Measurements from ENCODE around the gene KCNK13.
"Not testable (repeated sequence)": the region's sequence is repeated elsewhere in the genome, so short reads cannot be mapped to it uniquely, and the experiment has no call there.

KCNK13 gene

GRCh38 chr14:90213099-90213748 lies 151.4 kb downstream of the KCNK13 start:
- TF ChIP-seq GATA1 (IDR thresholded peaks at IDR 0.05; ENCODE audit: low read depth, low read length) (no peak), POLR2A (IDR thresholded peaks at IDR 0.05; ENCODE audit: low read length) (no peak)
- DNase-seq, result no peak

- no peak for TF ChIP-seq GATA1 (IDR thresholded peaks at IDR 0.05; ENCODE audit: low read depth, low read length)
- no peak for TF ChIP-seq POLR2A (IDR thresholded peaks at IDR 0.05; ENCODE audit: low read length)
- no peak for DNase-seq
Observed at GRCh38 chr14:90228478-90228877, 166.7 kb downstream of the KCNK13 start.

- DNase-seq, result not testable (repeated sequence)
Observed at GRCh38 chr14:90229942-90230341, 168.1 kb downstream of the KCNK13 start.
